NCI-H345 treated with DMSO at 0.1 percent for 48 hours (cell line): ENCODE results near the gene NXNL1.
A peak's percentile ranks its signal among the peaks of the same experiment; 100 is the strongest.

Experiments
- DNase-seq: peaks from one replicate; lab custom pipeline; 2025; ENCODE audit not compliant: unreplicated experiment; lab: John Stamatoyannopoulos, UW

The NXNL1 gene

DNA sequence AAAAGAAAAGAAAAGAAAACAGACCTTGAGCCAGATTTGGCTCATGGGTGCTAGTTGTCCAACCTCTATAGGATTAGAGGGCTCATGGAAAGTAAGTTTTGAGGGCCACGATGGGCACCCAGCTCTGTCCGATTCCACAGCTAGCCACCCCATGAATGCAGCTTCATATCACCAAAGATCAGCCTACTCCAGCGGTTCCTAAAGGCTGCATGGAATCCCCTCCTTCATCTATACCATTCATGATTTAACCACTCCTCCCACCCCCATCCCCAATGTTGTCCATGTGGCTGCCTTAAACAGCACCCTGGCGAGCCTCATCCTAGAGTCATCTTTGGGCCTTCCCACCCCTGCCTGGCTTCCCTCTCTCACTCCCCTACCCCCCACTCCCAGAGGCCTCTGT, 38.8 kb downstream of the NXNL1 start:
- no peak for DNase-seq

DNA sequence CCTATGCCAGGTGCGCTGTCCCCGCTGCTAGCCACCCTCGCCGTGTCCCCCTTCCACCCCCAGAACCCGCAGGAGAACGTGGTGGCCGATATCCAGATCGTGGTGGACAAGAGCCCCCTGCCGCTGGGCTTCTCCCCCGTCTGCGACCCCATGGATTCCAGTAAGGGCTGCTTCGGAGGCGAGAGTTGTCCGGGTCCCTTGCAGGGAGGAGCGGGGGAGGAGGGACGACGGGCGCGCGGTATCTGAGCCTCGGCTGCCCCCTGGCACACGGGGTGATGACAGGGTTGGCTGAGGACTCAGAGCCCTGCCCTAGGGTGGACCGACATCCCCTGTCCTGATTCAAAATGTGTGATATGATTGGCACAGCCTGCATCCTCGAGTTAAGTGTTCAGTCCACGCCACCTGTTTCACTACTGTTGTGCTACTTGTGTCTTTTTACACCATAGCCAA, 40.2 kb downstream of the NXNL1 start:
- no peak for DNase-seq

DNA sequence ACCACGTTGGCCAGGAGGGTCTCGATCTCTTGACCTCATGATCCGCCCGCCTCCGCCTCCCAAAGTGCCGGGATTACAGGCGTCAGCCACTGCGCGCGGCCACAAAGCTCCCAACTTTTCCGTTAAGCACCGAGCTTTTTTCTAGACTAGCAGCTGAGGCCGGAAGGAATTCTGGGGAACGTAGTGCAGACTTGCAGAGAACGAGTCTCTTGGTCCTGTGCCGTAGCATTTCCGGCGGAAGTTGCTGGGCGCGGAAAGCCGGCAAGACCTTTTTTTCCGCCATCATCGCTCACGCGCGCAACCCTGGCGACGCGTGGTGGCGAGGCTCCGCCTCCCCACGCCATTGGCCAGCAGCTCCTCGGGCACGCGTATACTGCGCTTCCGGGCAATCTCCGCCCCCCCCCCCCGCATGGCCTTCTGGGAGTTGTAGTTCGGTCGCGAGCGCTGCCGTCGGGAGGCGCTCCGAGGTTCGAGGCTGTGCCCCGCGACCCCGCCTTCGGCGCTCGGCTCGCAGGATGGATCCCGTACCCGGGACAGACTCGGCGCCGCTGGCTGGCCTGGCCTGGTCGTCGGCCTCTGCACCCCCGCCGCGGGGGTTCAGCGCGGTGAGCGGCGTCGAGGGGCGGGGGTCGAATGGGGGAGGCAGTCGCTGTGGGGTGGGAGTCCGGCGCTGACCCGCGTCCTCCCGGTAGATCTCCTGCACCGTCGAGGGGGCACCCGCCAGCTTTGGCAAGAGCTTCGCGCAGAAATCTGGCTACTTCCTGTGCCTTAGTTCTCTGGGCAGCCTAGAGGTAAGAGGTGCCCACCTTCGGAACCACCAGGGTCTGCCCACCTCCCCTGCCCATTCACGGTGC, 40.9 kb downstream of the NXNL1 start, which contains the start of gene MVB12A:
MVB12A (plus strand) TSS at position 427 of the 854 bp plus-strand sequence; CDS start at position 516, 89 bp downstream.
- DNase-seq: peak; percentile 94

DNA sequence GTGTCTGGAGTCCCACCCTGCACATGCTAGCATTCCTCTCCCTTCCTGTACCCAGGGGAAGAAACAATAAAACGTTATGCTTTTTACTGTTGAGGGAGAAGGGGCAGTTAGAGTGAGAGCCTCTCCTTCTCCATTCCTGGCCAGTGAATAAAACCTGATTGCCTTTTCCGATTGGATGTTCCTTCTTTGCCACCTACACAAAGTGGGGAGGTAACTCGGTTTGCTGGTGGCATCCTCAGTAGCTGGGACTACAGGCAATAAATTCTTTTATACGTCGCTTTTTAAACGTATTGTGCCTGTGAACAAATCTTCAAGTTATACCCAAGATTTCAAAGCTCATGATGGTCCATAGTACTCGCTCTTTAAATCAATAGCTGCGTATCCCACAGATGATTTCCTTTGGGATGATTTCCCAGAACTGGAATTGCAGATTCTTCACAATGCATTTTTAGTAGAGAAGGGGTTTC, 41.5 kb downstream of the NXNL1 start:
- DNase-seq: no peak

DNA sequence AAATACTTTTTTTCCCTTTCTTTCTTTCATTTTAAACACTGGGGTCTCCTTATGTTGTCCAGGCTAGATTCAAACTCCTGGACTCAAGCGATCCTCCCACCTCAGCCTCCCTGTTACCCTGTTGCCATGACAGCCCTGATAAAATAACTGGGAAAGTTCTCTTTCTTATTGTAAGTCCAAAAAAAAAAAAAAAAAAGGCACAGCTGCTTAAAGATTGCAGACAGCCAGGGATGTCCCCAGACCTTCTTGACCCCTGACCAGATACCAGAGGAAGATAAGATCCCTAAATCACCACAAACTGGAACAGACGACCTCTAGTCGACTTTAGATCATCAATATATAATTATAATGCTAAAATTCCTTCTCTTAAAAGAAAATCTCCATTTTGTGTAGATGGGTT, 42.0 kb downstream of the NXNL1 start:
- DNase-seq: no peak

DNA sequence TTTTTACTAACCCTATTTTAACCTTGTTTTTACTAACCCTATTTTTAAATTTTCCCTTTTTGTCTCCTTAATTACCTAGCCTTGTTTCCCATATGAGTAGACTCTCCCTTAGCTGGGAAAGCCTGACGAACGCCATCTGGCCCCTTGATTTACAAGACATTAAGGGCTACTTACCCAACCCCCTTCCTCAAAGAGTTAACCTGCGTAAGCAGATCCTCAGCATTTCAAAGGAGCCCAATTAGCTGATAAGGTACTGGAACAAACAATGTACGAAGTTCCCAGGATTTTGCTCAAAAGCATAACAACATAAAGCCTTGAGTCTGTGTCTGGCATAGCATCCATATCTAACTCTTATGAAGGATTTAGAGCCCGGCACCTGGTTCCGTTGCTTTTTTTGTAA, 45.6 kb downstream of the NXNL1 start:
- no peak for DNase-seq

DNA sequence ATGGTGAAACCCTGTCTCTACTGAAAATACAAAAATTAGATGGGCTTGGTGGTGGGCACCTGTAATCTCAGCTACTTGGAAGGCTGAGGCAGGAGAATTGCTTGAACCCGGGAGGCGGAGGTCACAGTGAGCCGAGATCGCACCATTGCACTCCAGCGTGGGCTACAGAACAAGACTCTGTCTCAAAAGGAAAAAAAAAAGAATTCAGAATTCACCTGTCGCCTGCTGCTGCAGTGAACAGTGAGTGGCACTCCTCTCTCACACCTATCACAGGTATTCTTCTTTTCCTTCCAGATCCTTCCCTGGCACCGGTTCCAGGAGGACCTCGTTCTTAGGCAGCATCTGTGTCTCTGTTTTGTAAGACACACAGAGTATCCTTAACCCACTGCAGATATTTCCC, 46.6 kb downstream of the NXNL1 start:
- DNase-seq: no peak

DNA sequence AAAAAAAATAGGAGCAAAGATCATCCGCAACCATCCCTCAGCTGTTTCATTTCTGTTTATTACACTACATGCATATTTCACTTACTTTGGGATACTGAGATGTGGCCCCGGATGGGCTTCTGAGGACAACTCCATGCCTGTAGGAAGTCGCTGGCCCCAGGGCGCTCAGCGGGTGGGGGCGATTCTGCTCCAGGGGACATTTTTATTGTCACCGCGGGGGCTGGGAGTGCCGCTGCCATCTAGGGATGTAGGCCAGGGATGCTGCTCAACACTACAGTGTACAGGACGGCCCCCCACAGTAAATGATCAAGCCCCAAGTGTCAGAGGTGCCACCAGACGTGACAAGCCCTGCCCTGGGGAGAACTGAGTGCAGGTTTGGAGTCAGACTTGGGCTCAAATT, 48.9 kb downstream of the NXNL1 start:
- DNase-seq: no peak

DNA sequence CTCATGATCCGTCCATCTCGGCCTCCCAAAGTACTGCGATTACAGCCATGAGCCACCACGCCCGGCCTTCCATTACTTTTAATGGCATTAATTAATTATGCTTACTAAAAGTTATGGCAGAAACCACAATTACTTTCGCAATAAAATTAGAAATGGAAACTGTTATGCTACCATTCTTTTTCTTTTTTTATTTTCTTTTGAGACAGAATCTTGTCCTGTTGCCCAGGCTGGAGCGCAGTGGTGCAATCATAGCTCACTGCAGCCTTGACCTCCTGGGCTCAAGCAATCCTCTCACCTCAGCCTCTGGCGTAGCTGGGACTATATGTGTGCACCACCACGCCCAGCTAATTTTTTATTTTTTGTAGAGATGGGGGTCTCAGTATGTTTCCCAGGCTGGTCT, 50.7 kb downstream of the NXNL1 start:
- DNase-seq: no peak

DNA sequence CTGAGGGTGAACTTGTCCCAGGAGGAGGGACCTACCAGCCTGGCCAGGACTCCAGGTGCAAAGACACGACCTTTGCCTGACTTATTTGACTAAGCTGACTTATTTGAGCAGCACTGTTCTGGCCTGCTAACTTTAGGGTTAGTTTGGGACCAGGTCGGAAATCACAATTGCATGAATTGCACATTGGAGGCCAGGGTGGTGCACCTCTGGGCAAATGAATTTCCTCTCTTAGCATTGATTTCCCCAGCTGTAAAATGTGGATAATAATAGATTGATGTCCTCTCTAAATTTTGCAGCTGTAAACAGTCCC, 53.9 kb downstream of the NXNL1 start:
- DNase-seq: no peak

DNA sequence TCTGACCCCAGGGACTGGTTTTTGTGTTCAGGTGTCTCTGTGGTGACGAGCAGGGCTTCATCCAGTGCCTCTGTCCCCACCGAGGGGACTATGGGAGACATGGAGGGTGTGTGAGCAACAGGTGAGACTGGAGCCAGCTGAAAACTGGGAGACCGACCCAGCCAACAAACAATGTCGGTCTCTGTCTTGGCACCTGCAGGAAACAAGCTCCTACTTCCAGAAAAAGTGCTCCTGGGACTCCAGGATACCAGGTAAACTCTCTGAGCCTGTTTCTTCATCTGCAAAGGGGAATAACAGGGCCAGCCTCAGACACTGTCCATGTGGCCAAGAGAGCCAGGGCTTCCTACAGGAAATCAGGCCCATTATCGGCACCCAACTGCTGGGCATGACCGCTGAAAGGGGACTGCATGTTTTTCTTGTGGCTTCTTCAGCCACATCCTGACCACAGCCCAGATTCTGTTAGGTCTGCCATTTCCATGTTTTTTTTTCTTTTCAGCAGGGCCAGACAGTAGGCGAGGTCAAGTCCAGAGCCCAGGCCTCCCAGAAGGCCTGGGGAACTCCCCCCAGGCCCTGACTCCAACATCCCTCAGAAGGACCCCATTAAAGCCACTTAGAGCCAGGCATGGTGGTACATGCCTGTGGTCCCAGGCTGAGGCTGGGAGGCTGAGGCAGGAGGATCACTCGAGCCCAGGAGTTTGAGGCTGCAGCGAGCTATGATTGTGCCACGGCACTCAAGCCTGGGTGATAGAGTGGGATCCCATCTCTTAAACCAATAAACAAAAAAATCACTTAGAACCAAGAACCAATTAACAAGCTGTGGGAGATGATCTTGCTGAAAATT, 54.5 kb downstream of the NXNL1 start:
- no peak for DNase-seq
